K562 (cell line): ENCODE data around the gene IFFO2. TPM values are rescaled to one million over a fixed set of nuclear protein-coding genes. Genes with fewer than 3 reads are reported as not detected.

Experiments used
- E2F6 ChIP-seq, 2 experiments: IDR thresholded peaks; 2 replicates each; pipeline ENCODE4 v1.6.1; 2011; ENCODE audit warnings: borderline replicate concordance in 1 of 2, control low read depth in 1 of 2, low read depth in 1 of 2, low read length in 1 of 2, mild to moderate bottlenecking in 1 of 2, mixed read lengths in 1 of 2, moderate library complexity in 1 of 2; ENCODE audit not compliant: insufficient read depth in 1 of 2, insufficient read length in 1 of 2, poor library complexity in 1 of 2, severe bottlenecking in 1 of 2; ENCODE audit errors: extremely low read depth in 1 of 2
- FOSL1 ChIP-seq: fragments of 200-800 bp; sonication (Bioruptor generic); conservative IDR thresholded peaks from 2 replicates; pipeline ENCODE4 v1.6.1; 2016; ENCODE audit warnings: missing genetic modification characterization, missing compliant biosample characterization
- GABPA ChIP-seq: fragments of 200-800 bp; sonication (Bioruptor generic); conservative IDR thresholded peaks from 2 replicates; pipeline ENCODE4 v1.6.1; 2016; ENCODE audit warnings: low read depth, missing genetic modification characterization, missing compliant biosample characterization
- JUND ChIP-seq, 2 experiments: IDR thresholded peaks; 2 replicates in 1 of 2; 3 replicates in 1 of 2; pipeline ENCODE4 v1.6.1; 2011; ENCODE audit warnings: borderline replicate concordance in 2 of 2, low read depth in 2 of 2, low read length in 2 of 2, improper control_type of control experiment in 1 of 2, missing biosample characterization in 1 of 2, missing genetic modification characterization in 1 of 2, missing genetic modification reagents in 1 of 2
- MAZ ChIP-seq, 2 experiments: fragments of 450-650 bp in 1 of 2; sonication (generic) in 1 of 2; formaldehyde crosslinking; IDR thresholded peaks in 1 of 2; conservative IDR thresholded peaks in 1 of 2; 2 replicates each; pipeline versions ENCODE4 v1.4.0 to v1.5.0; 2020; ENCODE audit warnings: mild to moderate bottlenecking in 1 of 2, missing genetic modification reagents in 1 of 2
- MTA2 ChIP-seq: fragments of 450-650 bp; IDR thresholded peaks from 2 replicates; pipeline ENCODE4 v1.6.1; 2016; ENCODE audit warnings: low read depth
- NR1H2 ChIP-seq: sonication (generic); formaldehyde crosslinking; IDR thresholded peaks from 2 replicates; pipeline ENCODE4 v1.4.0; 2020; ENCODE audit warnings: mild to moderate bottlenecking, missing genetic modification reagents
- NR2C2 ChIP-seq, 2 experiments: fragments of 200-800 bp in 1 of 2; sonication (Bioruptor generic) in 1 of 2; sonication (generic) in 1 of 2; formaldehyde crosslinking in 1 of 2; IDR thresholded peaks; 2 replicates each; pipeline versions ENCODE4 v1.6.1 to v1.8.0; 2016 to 2022; ENCODE audit warnings: mild to moderate bottlenecking in 1 of 2, missing compliant biosample characterization in 1 of 2, missing genetic modification characterization in 1 of 2, missing genetic modification reagents in 1 of 2
- SMARCA5 ChIP-seq: fragments of 450-650 bp; IDR thresholded peaks from 2 replicates; pipeline ENCODE4 v1.6.1; 2016
- TRIM24 ChIP-seq, 2 experiments: fragments of 450-650 bp; IDR thresholded peaks; 2 replicates each; pipeline ENCODE4 v1.6.1; 2016
- ZBTB11 ChIP-seq, 3 experiments: fragments of 200-800 bp in 1 of 3; fragments of 250-450 bp in 1 of 3; fragments of 450-650 bp in 1 of 3; sonication (Bioruptor Pico) in 1 of 3; sonication (Bioruptor generic) in 1 of 3; formaldehyde crosslinking in 1 of 3; IDR thresholded peaks; 2 replicates each; pipeline versions ENCODE4 v1.6.1 to v1.8.0; 2016 to 2022; ENCODE audit warnings: mild to moderate bottlenecking in 2 of 3, missing genetic modification characterization in 2 of 3, missing compliant biosample characterization in 1 of 3, moderate library complexity in 1 of 3
- ZNF134 ChIP-seq: fragments of 250-450 bp; sonication (Bioruptor Pico); conservative IDR thresholded peaks from 2 replicates; pipeline ENCODE4 v1.4.0; 2020
- ZNF444 ChIP-seq: fragments of 250-450 bp; sonication (Bioruptor Pico); IDR thresholded peaks from 2 replicates; pipeline ENCODE4 v1.4.0; 2020; ENCODE audit warnings: mild to moderate bottlenecking, moderate library complexity
- ZNF584 ChIP-seq: fragments of 200-800 bp; sonication (Bioruptor generic); IDR thresholded peaks from 2 replicates; pipeline ENCODE4 v1.6.1; 2016; ENCODE audit warnings: low read depth, mild to moderate bottlenecking, missing genetic modification characterization, missing compliant biosample characterization
- polyA plus RNA-seq, 8 experiments: library from polyadenylated mRNA; depleted of rRNA in 4 of 8; stranded (reverse) in 5 of 8; unstranded in 3 of 8; fragments of >200 nt; fragmentation: Nextera tagmentation in 2 of 8; fragmentation: Illumina TruSeq in 1 of 8; extraction: Ambion mirVana in 2 of 8; extraction: Trizol in 1 of 8; gene quantifications; 2 replicates each; pipeline versions ENCODE4 v1.2.1 to v1.2.3, GENCODE V29; 2011 to 2014; ENCODE audit warnings: inconsistent platforms in 1 of 8, missing spikeins in 1 of 8
- total RNA-seq, 7 experiments: library from RNA; depleted of rRNA in 6 of 7; stranded (reverse); fragments of >200 nt in 6 of 7; fragmentation: Illumina TruSeq in 2 of 7; extraction: Trizol in 2 of 7; gene quantifications; 2 replicates each; pipeline versions ENCODE4 v1.2.1 to v1.2.3, GENCODE V29; 2011 to 2021; ENCODE audit warnings: low replicate concordance in 1 of 7
- TF ChIP-seq, protein P1 (sequence below): sonication (generic); formaldehyde crosslinking; IDR thresholded peaks from 2 replicates; pipeline ENCODE4 v1.8.0; 2023; ENCODE audit warnings: mild to moderate bottlenecking, missing genetic modification reagents

Gene IFFO2
- total and polyA plus RNA-seq, 9 of the 15 experiments (the other 6 are each of a cell fraction or from before 2014, with no cell fraction given), result 0.15 to 1.0 (median 0.44) TPM; not detected in 2

GRCh38 chr1:18926315-18927081, 30.0 kb downstream of the IFFO2 start (continued):
- TF ChIP-seq JUND (IDR thresholded peaks at IDR 0.05; ENCODE audit: borderline replicate concordance, low read depth, low read length), result peak; percentile 54; the same call in 1 of the 2 replicates
- TF ChIP-seq JUND (tag; IDR thresholded peaks at IDR 0.05; ENCODE audit: borderline replicate concordance, low read depth, low read length), result no peak; the same call in 2 of the 3 replicates
- TF ChIP-seq MTA2, result no peak
- TF ChIP-seq ZNF444 (CRISPR knock-in tag), result no peak
- TF ChIP-seq NR1H2 (CRISPR knock-in tag), result no peak
- peak in 1 of 3 experiments; percentile 82; a peak in 2 of 6 replicates for TF ChIP-seq ZBTB11 (CRISPR knock-in tag; IDR thresholded peaks at IDR 0.05)
- TF ChIP-seq TRIM24 (IDR thresholded peaks at IDR 0.05), result no peak
- TF ChIP-seq ZNF584 (CRISPR knock-in tag), result 0 out of 2 replicates have a peak, but pooled peaks have one; percentile 68
- TF ChIP-seq GABPA (tag), result peak; percentile 86
- peak; percentile 87 for TF ChIP-seq FOSL1 (tag)
- no peak for TF ChIP-seq SMARCA5
- TF ChIP-seq, protein P1, sequence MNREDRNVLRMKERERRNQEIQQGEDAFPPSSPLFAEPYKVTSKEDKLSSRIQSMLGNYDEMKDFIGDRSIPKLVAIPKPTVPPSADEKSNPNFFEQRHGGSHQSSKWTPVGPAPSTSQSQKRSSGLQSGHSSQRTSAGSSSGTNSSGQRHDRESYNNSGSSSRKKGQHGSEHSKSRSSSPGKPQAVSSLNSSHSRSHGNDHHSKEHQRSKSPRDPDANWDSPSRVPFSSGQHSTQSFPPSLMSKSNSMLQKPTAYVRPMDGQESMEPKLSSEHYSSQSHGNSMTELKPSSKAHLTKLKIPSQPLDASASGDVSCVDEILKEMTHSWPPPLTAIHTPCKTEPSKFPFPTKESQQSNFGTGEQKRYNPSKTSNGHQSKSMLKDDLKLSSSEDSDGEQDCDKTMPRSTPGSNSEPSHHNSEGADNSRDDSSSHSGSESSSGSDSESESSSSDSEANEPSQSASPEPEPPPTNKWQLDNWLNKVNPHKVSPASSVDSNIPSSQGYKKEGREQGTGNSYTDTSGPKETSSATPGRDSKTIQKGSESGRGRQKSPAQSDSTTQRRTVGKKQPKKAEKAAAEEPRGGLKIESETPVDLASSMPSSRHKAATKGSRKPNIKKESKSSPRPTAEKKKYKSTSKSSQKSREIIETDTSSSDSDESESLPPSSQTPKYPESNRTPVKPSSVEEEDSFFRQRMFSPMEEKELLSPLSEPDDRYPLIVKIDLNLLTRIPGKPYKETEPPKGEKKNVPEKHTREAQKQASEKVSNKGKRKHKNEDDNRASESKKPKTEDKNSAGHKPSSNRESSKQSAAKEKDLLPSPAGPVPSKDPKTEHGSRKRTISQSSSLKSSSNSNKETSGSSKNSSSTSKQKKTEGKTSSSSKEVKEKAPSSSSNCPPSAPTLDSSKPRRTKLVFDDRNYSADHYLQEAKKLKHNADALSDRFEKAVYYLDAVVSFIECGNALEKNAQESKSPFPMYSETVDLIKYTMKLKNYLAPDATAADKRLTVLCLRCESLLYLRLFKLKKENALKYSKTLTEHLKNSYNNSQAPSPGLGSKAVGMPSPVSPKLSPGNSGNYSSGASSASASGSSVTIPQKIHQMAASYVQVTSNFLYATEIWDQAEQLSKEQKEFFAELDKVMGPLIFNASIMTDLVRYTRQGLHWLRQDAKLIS, result no peak
- 0 out of 4 replicates have a peak, but pooled peaks of 1 of the 2 experiments have one; percentile 6 for TF ChIP-seq MAZ (CRISPR knock-in tag; conservative IDR thresholded peaks at IDR 0.05 in 1 of 2, IDR thresholded peaks at IDR 0.05 in 1 of 2)
- peak in 1 of 2 experiments; percentile 50 for TF ChIP-seq E2F6 (IDR thresholded peaks at IDR 0.05; ENCODE audit: borderline replicate concordance in 1 of 2, extremely low read depth in 1 of 2, insufficient read depth in 1 of 2, insufficient read length in 1 of 2, low read depth in 1 of 2, low read length in 1 of 2, poor library complexity in 1 of 2, severe bottlenecking in 1 of 2)
- no peak for TF ChIP-seq ZNF134
- TF ChIP-seq NR2C2 (CRISPR knock-in tag; IDR thresholded peaks at IDR 0.05), result no peak
- TF ChIP-seq NR2C2 (tag; IDR thresholded peaks at IDR 0.05), result peak; percentile 48; the same call in 1 of the 2 replicates
